B cell (primary cell): ENCODE data around the gene RAP1GAP. TPM values are rescaled to one million over a fixed set of nuclear protein-coding genes. Genes with fewer than 3 reads are reported as not detected.

ENCODE experiments used
- ATAC-seq: fragments of 200-7000 bp; cut with Tn5 transposase; one replicate; pipeline ENCODE4 v1.10.0; 2021; ENCODE audit warnings: low read depth, mild to moderate bottlenecking, moderate number of reproducible peaks, moderate library complexity
- CTCF ChIA-PET: fragments of 350-600 bp; sonication (Branson Sonifier 250); formaldehyde crosslinking; loops from one replicate; lab custom pipeline; 2021; ENCODE audit warnings: antibody characterized with exemption, inconsistent platforms; lab: Charles Lee
- POLR2A ChIA-PET: fragments of 350-600 bp; sonication (Branson Sonifier 250); formaldehyde crosslinking; loops from one replicate; lab custom pipeline; 2021; ENCODE audit warnings: antibody characterized with exemption; lab: Charles Lee
- DNase-seq: peaks from one replicate; pipeline ENCODE4 v3.0.0; 2013
- H2AFZ ChIP-seq: 2 replicates; pipeline ENCODE4 v1.6.1; 2012; ENCODE audit warnings: mild to moderate bottlenecking, low read depth, low read length; ENCODE audit not compliant: insufficient read depth, poor library complexity, severe bottlenecking
- H3K27ac ChIP-seq, 2 donors: 1 replicate in 1 of 2; 2 replicates in 1 of 2; pipeline ENCODE4 v1.5.1; 2012 to 2013; ENCODE audit warnings: low read length in 2 of 2, mild to moderate bottlenecking in 2 of 2, moderate library complexity in 1 of 2
- H3K27me3 ChIP-seq, 4 experiments: fragments of 200-600 bp in 1 of 4; sonication (generic) in 1 of 4; replicated peaks in 1 of 4; 1 replicate in 2 of 4; 2 replicates in 2 of 4; pipeline versions ENCODE4 v1.6.1 to v1.7.0; 2013 to 2016; ENCODE audit warnings: low read length in 3 of 4, mild to moderate bottlenecking in 2 of 4, mixed read lengths in 1 of 4, moderate library complexity in 1 of 4; ENCODE audit not compliant: insufficient read depth in 4 of 4, control insufficient read depth in 3 of 4; ENCODE audit errors: control extremely low read depth in 1 of 4
- H3K36me3 ChIP-seq, 2 experiments: replicated peaks in 1 of 2; 1 replicate in 1 of 2; 2 replicates in 1 of 2; pipeline versions ENCODE4 v1.6.1 to v1.7.1; 2013; ENCODE audit warnings: low read length in 1 of 2; ENCODE audit not compliant: insufficient read depth in 2 of 2, control insufficient read depth in 1 of 2; ENCODE audit errors: control extremely low read depth in 1 of 2, extremely low read depth in 1 of 2
- H3K4me1 ChIP-seq, 2 donors: fragments of 200-600 bp in 1 of 2; sonication (generic) in 1 of 2; 1 replicate in 1 of 2; 2 replicates in 1 of 2; pipeline versions ENCODE4 v1.5.1 to v1.6.1; 2013 to 2017; ENCODE audit warnings: low read length in 2 of 2; ENCODE audit not compliant: control insufficient read depth in 2 of 2, insufficient read depth in 2 of 2
- H3K4me2 ChIP-seq: replicated peaks from 2 replicates; pipeline ENCODE3; 2012; ENCODE audit warnings: mild to moderate bottlenecking, low read depth, low read length; ENCODE audit not compliant: poor library complexity, severe bottlenecking
- H3K4me3 ChIP-seq, 5 experiments: fragments of 200-600 bp in 1 of 5; sonication (generic) in 1 of 5; 1 replicate in 3 of 5; 2 replicates in 2 of 5; pipeline versions ENCODE4 v1.5.1 to v1.7.0; 2011 to 2016; ENCODE audit warnings: low read length in 4 of 5, mild to moderate bottlenecking in 4 of 5, low read depth in 2 of 5, control low read depth in 1 of 5, moderate library complexity in 1 of 5; ENCODE audit not compliant: insufficient read depth in 1 of 5; ENCODE audit errors: control extremely low read depth in 1 of 5, extremely low read depth in 1 of 5
- H3K79me2 ChIP-seq: fragments of 200-600 bp; sonication (generic); one replicate; pipeline ENCODE4 v1.6.0; 2016; ENCODE audit warnings: low read length; ENCODE audit not compliant: control insufficient read depth, insufficient read depth
- H3K9ac ChIP-seq: fragments of 200-600 bp; sonication (generic); 2 replicates; pipeline ENCODE4 v1.6.1; 2017; ENCODE audit warnings: mild to moderate bottlenecking, low read length, moderate library complexity
- H3K9me3 ChIP-seq, 3 donors: one replicate each; pipeline versions ENCODE4 v1.6.1 to v1.7.1; 2013; ENCODE audit warnings: low read length in 2 of 3; ENCODE audit not compliant: control insufficient read depth in 2 of 3, insufficient read depth in 1 of 3; ENCODE audit errors: control extremely low read depth in 1 of 3
- H4K20me1 ChIP-seq: 2 replicates; pipeline ENCODE4 v1.6.0; 2012; ENCODE audit warnings: mild to moderate bottlenecking, low read length; ENCODE audit not compliant: insufficient read depth, control insufficient read depth, poor library complexity, severe bottlenecking
- H3K27ac Mint-ChIP-seq: one replicate; pipeline ENCODE4 v1.8.0; 2021; ENCODE audit warnings: mixed read lengths
- H3K27me3 Mint-ChIP-seq: one replicate; pipeline ENCODE4 v1.8.0; 2021; ENCODE audit warnings: mixed read lengths
- H3K4me1 Mint-ChIP-seq: one replicate; pipeline ENCODE4 v1.8.0; 2021; ENCODE audit warnings: mixed read lengths
- H3K4me3 Mint-ChIP-seq: one replicate; pipeline ENCODE4 v1.8.0; 2021; ENCODE audit warnings: mixed read lengths
- H3K9me3 Mint-ChIP-seq: one replicate; pipeline ENCODE4 v1.8.0; 2022; ENCODE audit warnings: mixed read lengths; ENCODE audit not compliant: insufficient read depth
- CTCF ChIP-seq: fragments of 200-600 bp; IDR thresholded peaks from one replicate; pipeline ENCODE4 v1.8.0; 2022; ENCODE audit warnings: antibody characterized with exemption, mild to moderate bottlenecking
- EZH2 ChIP-seq: IDR thresholded peaks from 2 replicates; pipeline ENCODE4 v1.6.1; 2012; ENCODE audit warnings: borderline replicate concordance, low read depth, mild to moderate bottlenecking, moderate library complexity, low read length; ENCODE audit not compliant: insufficient read depth, poor library complexity, severe bottlenecking
- WGBS: methylation state at CpG from one replicate; pipeline ENCODE4 v1.1.5; 2013; ENCODE audit warnings: missing lambda C conversion rate; ENCODE audit not compliant: insufficient coverage; 5-methylcytosine and 5-hydroxymethylcytosine counted together
- intact Hi-C: fragments of 100-400 bp; cut with micrococcal nuclease; formaldehyde crosslinking; loops from one replicate; pipeline ENCODE4 v1.10.0; 2022
- polyA plus RNA-seq: library from polyadenylated mRNA; depleted of rRNA; stranded (reverse); fragments of >200 nt; gene quantifications from 2 replicates; pipeline ENCODE4 v1.2.3, GENCODE V29; 2012
- total RNA-seq, 2 donors: library from RNA; stranded (reverse); fragments of 120-200 nt in 1 of 2; gene quantifications; 1 replicate in 1 of 2; 2 replicates in 1 of 2; pipeline versions ENCODE4 v1.2.3 to v1.2.4, GENCODE V29; 2013 to 2022

Gene RAP1GAP
- total and polyA plus RNA-seq, 2 donors (not counting 1 experiment from before 2014, with no cell fraction given) = 0.07 to 0.09 TPM

DNA sequence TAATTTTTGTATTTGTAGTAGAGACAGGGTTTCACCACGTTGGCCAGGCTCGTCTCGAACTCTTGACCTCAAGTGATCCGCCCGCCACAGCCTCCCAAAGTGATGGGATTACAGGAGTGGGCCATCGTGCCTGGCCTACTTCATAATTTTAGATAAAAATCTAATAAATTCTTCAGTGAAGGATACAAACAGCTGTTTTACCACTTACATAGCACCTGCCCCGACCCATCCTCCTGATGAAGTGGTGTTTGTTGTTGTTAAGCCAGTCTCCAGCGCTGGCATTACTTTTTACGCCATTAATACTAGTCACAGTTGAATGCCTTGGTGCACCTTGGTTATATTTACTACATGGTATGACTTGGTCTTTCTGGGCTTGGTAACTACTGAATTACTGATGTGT lies 12.3 kb upstream of the RAP1GAP start:
- CTCF ChIA-PET = no interaction called here
- no peak overlapping the region for H2AFZ ChIP-seq
- no peaks in the 10 kb centered on the region for H3K4me1 ChIP-seq
- H4K20me1 ChIP-seq = no peaks in the 10 kb centered on the region
- DNase-seq = no peak
- peaks cover 5% of the 10 kb centered on the region for H3K4me1 Mint-ChIP-seq
- WGBS = no CpG with 5 or more reads among the region's 9 CpGs
- H3K79me2 ChIP-seq = no peaks in the 10 kb centered on the region
- H3K9me3 ChIP-seq = peaks cover 0 to 3% (median 0%) of the 10 kb centered on the region in 3 donors
- peaks cover 10 to 57% of the 10 kb centered on the region in 2 experiments for H3K36me3 ChIP-seq
- ATAC-seq = no peak
- POLR2A ChIA-PET = no interaction called here
- no peak overlapping the region for H3K27ac Mint-ChIP-seq
- H3K9me3 Mint-ChIP-seq = no peaks in the 10 kb centered on the region
- no peak overlapping the region for H3K9ac ChIP-seq
- TF ChIP-seq CTCF = no peak
- no peak for TF ChIP-seq EZH2
- no peak overlapping the region for H3K4me2 ChIP-seq
- no peaks in the 10 kb centered on the region for H3K27me3 Mint-ChIP-seq
- intact Hi-C loops = no loop called here
- H3K27ac ChIP-seq = no peak overlapping the region
- no peak overlapping the region for H3K4me3 Mint-ChIP-seq
- no peaks in the 10 kb centered on the region for H3K27me3 ChIP-seq
- H3K4me3 ChIP-seq = no peak overlapping the region

- H3K27ac Mint-ChIP-seq = no peak overlapping the region
- 100% methylated on average over 3 of the region's 3 CpGs for WGBS
These were observed 11.8 kb upstream of the RAP1GAP start for GRCh38 chr1:21680918-21681317.

More at GRCh38 chr1:21680918-21681317, 11.8 kb upstream of the RAP1GAP start:
- Histone ChIP-seq H3K4me2 (no peak overlapping the region), H3K9ac (no peak overlapping the region), H2AFZ (no peak overlapping the region), H3K27ac (no peak overlapping the region), H4K20me1 (no peaks in the 10 kb centered on the region), H3K36me3 (peaks cover 8 to 52% of the 10 kb centered on the region in 2 experiments), H3K27me3 (no peaks in the 10 kb centered on the region), H3K4me1 (no peaks in the 10 kb centered on the region), H3K4me3 (no peak overlapping the region), H3K79me2 (no peaks in the 10 kb centered on the region), H3K9me3 (peaks cover 0 to 3% (median 0%) of the 10 kb centered on the region in 3 donors)
- POLR2A ChIA-PET = no interaction called here
- Mint-ChIP-seq H3K4me1 (peaks cover 8% of the 10 kb centered on the region), H3K27me3 (no peaks in the 10 kb centered on the region), H3K9me3 (no peaks in the 10 kb centered on the region), H3K4me3 (no peak overlapping the region)
- ATAC-seq (no peak), DNase-seq (no peak)
- intact Hi-C loops = no loop called here
- TF ChIP-seq EZH2 = no peak
- no peak for TF ChIP-seq CTCF
- CTCF ChIA-PET = interaction anchor here (1.0 kb wide), 1 partner anchor 9 kb away, joined by 3 read pairs; no protein-coding TSS in a partner anchor
